HepG2 (cell line): ENCODE results near the gene ANKRD6. TPM values are rescaled to one million over a fixed set of nuclear protein-coding genes. Genes with fewer than 3 reads are reported as not detected.

ENCODE experiments used
- ADNP ChIP-seq: sonication (generic); formaldehyde crosslinking; IDR thresholded peaks from 2 replicates; pipeline ENCODE4 v1.4.0; 2020; ENCODE audit warnings: missing genetic modification reagents
- DR1 ChIP-seq: sonication (generic); formaldehyde crosslinking; IDR thresholded peaks from 2 replicates; pipeline ENCODE4 v1.8.0; 2021; ENCODE audit warnings: mild to moderate bottlenecking, missing genetic modification reagents, inconsistent platforms
- DRAP1 ChIP-seq: IDR thresholded peaks from 2 replicates; pipeline ENCODE4 v1.6.1; 2016; ENCODE audit warnings: missing genetic modification reagents, missing compliant biosample characterization
- FOSL2 ChIP-seq: sonication (generic); formaldehyde crosslinking; IDR thresholded peaks from 2 replicates; pipeline ENCODE4 v1.4.0; 2020; ENCODE audit warnings: missing genetic modification reagents
- HMG20A ChIP-seq: IDR thresholded peaks from 2 replicates; pipeline ENCODE4 v1.6.1; 2016; ENCODE audit warnings: borderline replicate concordance
- JUN ChIP-seq: sonication (generic); formaldehyde crosslinking; IDR thresholded peaks from 2 replicates; pipeline ENCODE4 v1.4.0; 2020; ENCODE audit warnings: mild to moderate bottlenecking, missing genetic modification reagents
- MAZ ChIP-seq, 2 experiments: sonication (generic) in 1 of 2; formaldehyde crosslinking in 1 of 2; IDR thresholded peaks; 2 replicates each; pipeline versions ENCODE4 v1.5.0 to v1.6.1; 2012 to 2020; ENCODE audit warnings: low read depth in 2 of 2, mild to moderate bottlenecking in 2 of 2, borderline replicate concordance in 1 of 2, improper control_type of control experiment in 1 of 2, low read length in 1 of 2, missing genetic modification reagents in 1 of 2, moderate library complexity in 1 of 2
- MBD4 ChIP-seq: IDR thresholded peaks from 2 replicates; pipeline ENCODE4 v1.6.1; 2012; ENCODE audit warnings: low read length, inconsistent platforms, borderline replicate concordance
- MXI1 ChIP-seq: IDR thresholded peaks from 3 replicates; pipeline ENCODE4 v1.6.1; 2012; ENCODE audit warnings: low read depth, low read length, inconsistent platforms, borderline replicate concordance
- POLR2G ChIP-seq: fragments of 200-400 bp; formaldehyde crosslinking; IDR thresholded peaks from 2 replicates; pipeline ENCODE4 v1.6.1; 2018; ENCODE audit warnings: mild to moderate bottlenecking, low read depth, low read length, moderate library complexity
- SIX4 ChIP-seq: sonication (generic); formaldehyde crosslinking; IDR thresholded peaks from 2 replicates; pipeline ENCODE4 v1.4.0; 2020; ENCODE audit warnings: missing genetic modification reagents
- SP140L ChIP-seq: sonication (generic); formaldehyde crosslinking; IDR thresholded peaks from 2 replicates; pipeline ENCODE4 v1.4.0; 2020; ENCODE audit warnings: missing genetic modification reagents, borderline replicate concordance
- THAP7 ChIP-seq: sonication (generic); formaldehyde crosslinking; IDR thresholded peaks from 2 replicates; pipeline ENCODE4 v1.8.1; 2023; ENCODE audit warnings: mild to moderate bottlenecking, missing genetic modification reagents
- THRA ChIP-seq: sonication (generic); formaldehyde crosslinking; IDR thresholded peaks from 2 replicates; pipeline ENCODE4 v1.4.0; 2020; ENCODE audit warnings: missing genetic modification reagents, borderline replicate concordance
- ZBTB2 ChIP-seq: sonication (generic); formaldehyde crosslinking; IDR thresholded peaks from 2 replicates; pipeline ENCODE4 v1.8.0; 2022; ENCODE audit warnings: low read depth, missing genetic modification reagents
- ZFP36L2 ChIP-seq: sonication (generic); formaldehyde crosslinking; IDR thresholded peaks from 2 replicates; pipeline ENCODE4 v1.4.0; 2020; ENCODE audit warnings: missing genetic modification reagents
- ZFP91 ChIP-seq: sonication (generic); formaldehyde crosslinking; IDR thresholded peaks from 2 replicates; pipeline ENCODE4 v1.9.0; 2022; ENCODE audit warnings: missing genetic modification reagents, mild to moderate bottlenecking, borderline replicate concordance
- ZKSCAN5 ChIP-seq: sonication (generic); formaldehyde crosslinking; IDR thresholded peaks from 2 replicates; pipeline ENCODE4 v1.5.1; 2020; ENCODE audit warnings: mild to moderate bottlenecking, missing genetic modification reagents
- ZNF101 ChIP-seq: sonication (generic); formaldehyde crosslinking; IDR thresholded peaks from 2 replicates; pipeline ENCODE4 v1.4.0; 2020; ENCODE audit warnings: mild to moderate bottlenecking, low read depth, missing genetic modification reagents, borderline replicate concordance
- ZNF251 ChIP-seq: sonication (generic); formaldehyde crosslinking; IDR thresholded peaks from 2 replicates; pipeline ENCODE4 v1.9.0; 2021; ENCODE audit warnings: mild to moderate bottlenecking, missing genetic modification reagents
- ZNF264 ChIP-seq: sonication (generic); formaldehyde crosslinking; IDR thresholded peaks from 2 replicates; pipeline ENCODE4 v1.4.0; 2020; ENCODE audit warnings: missing genetic modification reagents
- ZNF350 ChIP-seq: sonication (generic); formaldehyde crosslinking; IDR thresholded peaks from 2 replicates; pipeline ENCODE4 v1.4.0; 2020; ENCODE audit warnings: mild to moderate bottlenecking, low read depth, missing genetic modification reagents, borderline replicate concordance
- ZNF629 ChIP-seq: sonication (generic); formaldehyde crosslinking; conservative IDR thresholded peaks from 2 replicates; pipeline ENCODE4 v1.5.0; 2020; ENCODE audit warnings: missing genetic modification reagents
- ZNF674 ChIP-seq: sonication (generic); formaldehyde crosslinking; IDR thresholded peaks from 2 replicates; pipeline ENCODE4 v1.5.0; 2020; ENCODE audit warnings: low read depth, mild to moderate bottlenecking, missing genetic modification reagents
- polyA plus RNA-seq, 8 experiments: library from polyadenylated mRNA; depleted of rRNA in 3 of 8; stranded (reverse) in 7 of 8; unstranded in 1 of 8; fragments of >200 nt; fragmentation: Illumina TruSeq in 4 of 8; extraction: Trizol in 4 of 8; gene quantifications; 2 replicates each; pipeline versions ENCODE4 v1.2.1 to v1.2.3, GENCODE V29; 2011 to 2016; ENCODE audit warnings: low read depth in 4 of 8, missing spikeins in 1 of 8, mixed read lengths in 1 of 8; ENCODE audit not compliant: insufficient read depth in 1 of 8
- total RNA-seq, 5 experiments: library from RNA; depleted of rRNA; stranded (reverse); fragments of >200 nt; fragmentation: Illumina TruSeq; extraction: Trizol; gene quantifications; 2 replicates each; pipeline ENCODE4 v1.2.3, GENCODE V29; 2016; ENCODE audit warnings: low read depth in 1 of 5

Gene ANKRD6
- total and polyA plus RNA-seq, 2 of the 13 experiments (the other 11 are each of a cell fraction or from before 2014, with no cell fraction given): 0.18 to 0.36 TPM

- TF ChIP-seq MAZ (IDR thresholded peaks at IDR 0.05; ENCODE audit: borderline replicate concordance, low read depth, low read length): no peak
- TF ChIP-seq MAZ (CRISPR knock-in tag; IDR thresholded peaks at IDR 0.05; ENCODE audit: low read depth): no peak; the same call in 1 of the 2 replicates
- no peak for TF ChIP-seq ADNP
- TF ChIP-seq ZNF264 (CRISPR knock-in tag): peak; percentile 58; the same call in 1 of the 2 replicates
- TF ChIP-seq MBD4: no peak
- TF ChIP-seq SP140L: no peak; the same call in 1 of the 2 replicates
- TF ChIP-seq ZNF101 (CRISPR knock-in tag): no peak
- no peak for TF ChIP-seq ZKSCAN5 (CRISPR knock-in tag)
- TF ChIP-seq SIX4 (CRISPR knock-in tag): no peak
- no peak for TF ChIP-seq HMG20A (CRISPR knock-in tag)
- no peak for TF ChIP-seq JUN
- peak; percentile 94 for TF ChIP-seq POLR2G
- peak; percentile 71 for TF ChIP-seq DR1
- TF ChIP-seq FOSL2 (CRISPR knock-in tag): no peak; the same call in 1 of the 2 replicates
- TF ChIP-seq ZNF251 (CRISPR knock-in tag): no peak
- TF ChIP-seq ZFP91 (CRISPR knock-in tag): peak; percentile 84; the same call in 1 of the 2 replicates
- peak; percentile 18; the same call in 1 of the 2 replicates for TF ChIP-seq DRAP1 (CRISPR knock-in tag)
- TF ChIP-seq ZFP36L2 (CRISPR knock-in tag): no peak
- no peak for TF ChIP-seq ZNF629 (CRISPR knock-in tag)
- peak; percentile 93; the same call in 1 of the 2 replicates for TF ChIP-seq ZNF350 (CRISPR knock-in tag)
- no peak for TF ChIP-seq ZNF674
- TF ChIP-seq THAP7: no peak
- no peak for TF ChIP-seq ZBTB2 (CRISPR knock-in tag)
- TF ChIP-seq THRA (CRISPR knock-in tag): no peak
- peak; percentile 73 for TF ChIP-seq MXI1
These were observed 205.6 kb downstream of the ANKRD6 start, which contains the start of gene LYRM2 (continued) for GRCh38 chr6:89638320-89639195.
